HG03575 (cell line): ENCODE measurements around the gene FBLN1.

ENCODE experiments used
- ATAC-seq: cut with Tn5 transposase; IDR thresholded peaks from one replicate; pipeline ENCODE4 v1.9.1; 2021; ENCODE audit not compliant: unreplicated experiment, insufficient number of reproducible peaks, low FRiP score; ENCODE audit errors: extremely low read depth

FBLN1 gene

DNA sequence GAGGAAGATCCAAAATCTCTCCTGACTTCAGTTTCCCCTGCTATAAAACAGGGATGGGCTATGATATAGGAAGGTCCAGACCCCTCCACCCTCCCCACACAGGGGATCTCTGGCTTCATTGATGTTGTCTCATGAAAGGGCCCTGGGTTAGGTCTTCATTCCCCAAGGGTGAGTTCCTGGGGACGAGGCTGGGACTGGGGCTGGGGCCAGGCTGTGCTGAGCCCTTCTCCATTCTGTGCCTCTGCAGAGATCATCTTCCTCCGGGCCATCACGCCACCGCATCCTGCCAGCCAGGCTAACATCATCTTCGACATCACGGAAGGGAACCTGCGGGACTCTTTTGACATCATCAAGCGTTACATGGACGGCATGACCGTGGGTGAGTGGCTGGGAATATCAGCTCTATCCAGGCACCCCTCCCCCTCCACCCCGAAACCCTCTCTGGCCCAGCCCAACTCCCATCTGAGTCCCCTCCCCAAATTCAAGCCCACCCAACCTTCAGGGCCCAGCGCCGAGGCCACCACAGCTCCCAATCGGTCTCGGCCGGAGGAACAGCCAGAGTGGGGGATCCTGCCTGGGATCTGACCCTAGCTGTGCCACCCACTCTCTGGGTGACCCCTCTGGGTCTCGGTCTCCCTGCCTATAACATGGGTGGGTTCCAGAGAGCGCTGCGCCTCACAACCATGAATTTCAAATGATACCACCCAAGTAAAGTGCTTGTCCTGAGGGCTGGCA, 74.2 kb downstream of the FBLN1 start:
- no peak for ATAC-seq

DNA sequence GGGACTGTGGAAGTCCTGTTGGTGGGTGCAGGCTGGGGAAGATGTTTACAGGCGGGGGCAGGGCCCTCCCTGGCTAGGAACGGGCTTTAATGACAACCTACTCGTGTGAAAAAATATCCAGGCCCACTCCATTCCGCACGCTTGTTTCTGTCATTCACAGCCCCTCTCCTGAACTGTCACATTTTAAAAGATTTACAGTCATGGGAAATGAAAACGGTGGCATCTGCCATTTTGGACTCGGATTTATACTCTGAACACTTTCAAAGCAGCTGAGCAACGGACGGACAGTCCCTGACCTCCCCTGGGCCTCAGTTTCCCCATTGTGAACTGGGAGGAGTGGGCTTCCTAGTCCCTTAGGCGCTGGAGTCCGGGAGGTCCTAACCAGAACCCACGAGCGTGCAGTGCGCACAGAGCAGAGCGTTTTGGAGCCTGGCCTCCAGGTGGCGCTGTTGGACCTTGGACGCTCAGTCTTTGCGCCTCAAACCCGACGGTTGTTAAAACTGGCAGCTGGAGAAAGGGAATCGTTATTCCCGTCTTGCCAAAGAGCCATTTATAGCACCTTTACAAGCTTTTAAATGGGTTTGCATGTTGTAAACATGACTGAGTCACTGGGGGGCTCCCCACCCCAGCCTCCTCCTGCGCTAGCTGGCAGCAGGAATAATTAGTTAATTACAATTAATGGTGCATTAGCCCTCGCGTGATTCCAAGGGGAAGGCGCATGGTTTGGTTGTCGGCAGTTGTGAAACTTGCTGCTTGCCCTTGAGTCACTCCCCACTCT, 75.3 kb downstream of the FBLN1 start:
- ATAC-seq, result no peak

DNA sequence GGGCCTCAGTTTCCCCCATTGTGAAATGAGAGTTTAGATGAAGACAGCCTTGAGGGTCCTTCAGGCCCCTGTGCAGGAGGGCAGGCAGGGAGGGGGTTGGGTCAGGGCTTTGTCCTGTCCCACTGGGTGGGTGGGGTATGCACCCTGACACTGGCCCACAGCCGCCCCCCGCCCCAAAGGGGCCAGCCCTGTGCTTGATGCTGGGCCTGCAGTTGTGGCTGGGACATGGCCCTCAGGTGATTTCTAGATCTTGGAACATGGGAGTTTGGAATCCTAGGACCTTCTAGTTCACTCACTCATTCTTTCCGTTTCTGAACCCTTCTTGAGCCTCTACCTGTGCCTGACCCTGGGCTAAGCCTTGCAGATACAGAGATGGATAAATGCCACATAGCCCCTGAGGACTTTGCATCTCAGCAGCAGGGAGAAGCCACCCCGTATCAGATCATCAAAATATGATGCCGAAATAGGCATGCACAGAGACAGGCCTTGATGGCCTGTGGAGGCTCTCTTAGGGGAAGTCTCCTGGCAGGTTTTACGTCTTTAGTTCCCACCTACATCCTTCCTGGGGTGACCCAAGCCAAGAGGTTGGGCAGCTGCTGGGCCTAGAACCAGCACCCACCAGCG, 76.0 kb downstream of the FBLN1 start:
- ATAC-seq, result no peak

DNA sequence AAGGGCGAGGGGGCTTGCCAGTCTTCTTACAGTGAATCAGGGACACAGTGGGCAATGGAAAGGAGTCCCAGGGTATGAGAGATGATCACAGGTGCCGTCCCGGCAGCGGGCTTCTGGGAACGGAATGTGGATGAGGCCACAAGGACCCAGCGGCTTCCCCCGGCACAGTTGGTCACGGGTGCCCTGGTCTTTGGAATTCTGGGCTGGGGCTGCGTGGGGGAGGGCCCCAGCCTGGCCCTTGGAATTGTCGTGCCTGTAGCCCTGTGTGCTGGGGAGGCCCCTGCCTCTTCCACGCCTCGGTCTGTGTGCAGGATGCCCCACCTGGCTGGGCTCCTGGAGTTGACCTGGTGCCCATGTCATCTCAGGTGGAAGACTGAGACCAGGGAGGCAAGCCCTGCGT, 76.6 kb downstream of the FBLN1 start:
- no peak for ATAC-seq

DNA sequence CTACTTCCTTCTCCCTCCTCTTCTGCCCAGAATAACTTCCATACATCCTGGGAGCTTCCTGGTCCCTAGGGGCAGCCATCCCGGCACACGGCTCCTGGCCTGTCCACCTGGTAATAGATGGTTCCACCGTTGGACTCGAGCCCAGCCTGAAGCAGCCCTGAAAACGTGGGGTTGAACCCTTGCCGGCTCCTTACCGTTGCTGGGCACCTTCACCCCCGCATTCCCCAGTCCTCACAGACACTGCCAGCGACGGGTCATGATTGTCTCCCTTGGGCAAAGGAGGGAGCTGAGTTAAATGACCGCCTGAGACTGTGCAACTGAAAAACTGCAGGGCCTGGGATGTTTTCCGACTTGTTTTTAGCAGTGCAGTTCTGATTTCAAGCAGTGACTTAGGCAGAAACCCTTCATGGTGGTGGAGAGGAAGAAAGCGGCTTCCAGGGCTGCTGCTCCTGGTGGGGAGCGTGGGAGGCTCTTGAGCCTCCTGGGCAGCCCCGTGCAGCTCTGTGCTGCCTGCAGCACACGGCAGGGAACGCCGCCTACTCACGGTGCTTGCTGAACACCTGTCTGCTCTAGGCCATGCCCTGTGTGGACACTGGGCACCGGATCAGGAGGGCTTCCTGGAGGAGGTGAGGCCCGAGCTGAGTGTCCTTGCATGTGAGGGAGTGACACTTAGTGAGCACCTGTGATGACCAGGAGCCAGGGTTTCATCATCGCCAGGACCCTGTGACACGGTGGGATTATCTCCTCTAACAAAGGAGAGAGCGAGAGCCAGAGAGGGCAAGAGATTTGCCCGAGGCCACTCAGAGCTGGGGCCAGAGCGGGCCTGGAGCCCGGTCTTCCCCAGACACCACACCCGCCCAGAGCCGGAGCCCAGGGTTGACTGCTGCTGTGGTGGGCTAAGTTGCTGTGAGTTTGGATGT, 77.4 kb downstream of the FBLN1 start:
- no peak for ATAC-seq

DNA sequence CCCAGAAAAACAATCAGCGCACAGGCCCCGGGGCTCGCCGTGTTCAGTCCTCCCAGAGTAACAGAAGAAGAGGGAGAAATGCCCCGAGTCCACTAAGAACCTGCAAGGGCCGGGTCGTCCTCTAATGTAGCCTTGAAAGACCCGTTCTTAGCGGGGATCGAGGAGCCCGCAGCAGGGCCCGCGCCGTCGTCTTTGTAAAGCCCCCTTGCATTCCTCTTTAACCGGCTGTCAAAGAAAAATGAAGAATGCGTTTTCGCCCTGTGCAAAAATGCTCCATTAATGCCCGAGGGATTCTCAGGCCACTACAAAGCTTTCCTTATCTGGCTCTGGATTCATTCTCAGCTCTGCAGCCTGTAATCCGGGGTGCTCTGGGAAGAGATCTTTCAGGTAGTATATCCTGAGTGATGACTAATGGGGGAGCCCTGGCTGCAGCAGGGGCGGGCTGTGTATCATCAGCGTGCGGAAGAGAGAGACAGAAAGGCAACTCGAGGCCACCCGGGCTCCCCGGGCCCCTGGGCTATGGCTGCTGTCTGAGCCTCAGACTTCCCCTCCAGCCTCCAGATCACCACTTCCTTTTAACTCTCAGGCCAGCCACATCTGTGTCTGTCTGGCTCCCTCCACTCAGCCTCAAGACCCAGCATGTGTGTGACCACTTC, 78.2 kb downstream of the FBLN1 start:
- no peak for ATAC-seq

DNA sequence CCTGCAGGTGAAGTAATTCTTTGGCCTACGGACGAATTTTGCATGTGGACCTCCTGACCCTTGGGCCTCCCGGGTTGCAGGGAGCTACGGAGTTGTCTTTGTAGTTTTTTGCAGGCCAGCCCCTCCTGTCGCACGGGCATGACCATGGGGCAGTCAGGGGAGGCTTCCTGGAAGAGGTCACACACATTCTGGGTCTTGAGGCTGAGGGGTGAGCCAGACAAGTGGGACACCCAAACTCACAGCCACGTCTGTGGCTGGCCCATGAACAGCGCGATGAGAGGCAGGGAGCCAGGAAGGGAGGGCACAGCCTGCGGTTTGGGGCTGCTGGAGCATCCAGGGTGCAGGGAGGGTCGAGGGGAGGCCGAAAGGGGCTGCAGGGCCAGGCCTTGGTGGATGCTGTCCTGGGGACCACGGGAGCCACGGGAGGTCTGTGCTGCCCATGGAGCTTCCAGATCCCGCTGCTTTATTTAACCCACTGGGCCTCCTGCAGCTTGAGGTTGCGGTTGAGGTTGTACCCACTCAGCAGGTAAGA, 78.9 kb downstream of the FBLN1 start:
- ATAC-seq, result no peak

DNA sequence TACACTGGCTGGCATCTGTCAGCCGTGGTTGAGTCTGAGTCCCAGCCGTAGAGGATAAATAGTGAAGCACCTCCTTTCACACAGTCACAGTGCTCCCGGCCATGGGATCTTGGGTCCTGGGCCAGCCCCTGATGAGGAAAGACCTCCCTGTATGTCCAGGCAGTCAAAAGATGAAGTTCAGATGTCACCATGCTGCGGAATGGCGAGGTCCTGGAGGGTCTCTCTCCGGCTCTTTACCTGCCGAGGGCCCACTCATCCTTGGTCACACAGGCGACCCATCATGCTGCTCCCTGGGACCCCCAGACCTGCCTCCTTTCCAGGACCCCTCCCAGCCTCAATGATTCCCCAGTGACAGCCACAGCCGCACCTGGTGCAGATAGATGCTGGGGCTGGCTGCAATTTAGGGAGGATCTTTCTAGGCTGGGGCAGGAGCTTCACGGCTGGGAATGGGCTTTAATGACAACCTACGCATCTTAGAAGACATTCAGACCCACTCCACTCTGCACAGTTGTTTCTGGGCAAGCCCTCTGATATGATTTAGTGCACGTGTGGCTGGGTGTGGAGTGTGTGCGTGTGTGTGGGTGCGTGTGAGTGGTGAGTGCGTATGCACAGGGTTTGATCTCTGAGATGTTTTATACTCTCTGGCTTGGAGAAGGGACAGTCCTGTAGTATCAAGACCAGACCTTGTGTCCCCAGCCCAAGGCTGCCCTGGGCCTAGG, 79.7 kb downstream of the FBLN1 start:
- ATAC-seq, result no peak

DNA sequence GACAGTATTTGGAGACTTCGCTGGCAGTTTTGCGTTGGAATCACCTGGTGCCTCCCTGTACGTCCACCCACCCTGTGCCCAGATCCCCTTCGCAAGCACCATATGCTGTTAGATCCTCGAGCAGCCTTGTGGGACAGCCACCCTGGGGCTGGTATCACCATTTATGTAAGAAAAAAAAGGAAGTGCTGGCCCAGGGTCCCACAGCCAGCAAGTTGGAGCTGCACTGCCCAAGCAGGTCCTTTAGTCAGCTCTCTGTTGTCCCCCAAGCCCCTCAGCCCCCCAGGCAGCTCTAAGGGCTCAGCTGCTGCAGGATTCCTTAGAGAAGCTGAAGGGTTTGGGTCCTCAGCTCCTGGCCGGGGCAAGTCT, 80.3 kb downstream of the FBLN1 start:
- ATAC-seq, result no peak

DNA sequence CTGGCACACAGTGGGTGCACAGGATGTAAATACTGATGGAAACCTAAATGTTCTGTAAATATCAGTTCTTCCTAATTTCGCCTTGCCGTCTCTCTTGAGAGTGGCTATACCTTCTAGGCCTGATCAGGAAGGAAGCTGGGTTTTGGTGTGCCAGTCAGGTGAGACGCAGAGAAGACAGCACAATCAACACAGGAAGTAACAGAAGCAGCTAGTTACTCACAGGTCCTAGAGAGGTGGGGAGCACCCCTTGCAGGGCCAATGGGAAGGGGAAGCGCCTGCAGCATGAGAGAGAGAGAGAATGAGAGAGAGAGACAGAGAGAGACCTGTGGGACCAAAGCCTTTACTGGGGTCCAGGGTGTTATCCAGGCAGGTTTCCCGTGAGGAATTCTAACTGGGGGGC, 80.8 kb downstream of the FBLN1 start:
- ATAC-seq, result no peak

DNA sequence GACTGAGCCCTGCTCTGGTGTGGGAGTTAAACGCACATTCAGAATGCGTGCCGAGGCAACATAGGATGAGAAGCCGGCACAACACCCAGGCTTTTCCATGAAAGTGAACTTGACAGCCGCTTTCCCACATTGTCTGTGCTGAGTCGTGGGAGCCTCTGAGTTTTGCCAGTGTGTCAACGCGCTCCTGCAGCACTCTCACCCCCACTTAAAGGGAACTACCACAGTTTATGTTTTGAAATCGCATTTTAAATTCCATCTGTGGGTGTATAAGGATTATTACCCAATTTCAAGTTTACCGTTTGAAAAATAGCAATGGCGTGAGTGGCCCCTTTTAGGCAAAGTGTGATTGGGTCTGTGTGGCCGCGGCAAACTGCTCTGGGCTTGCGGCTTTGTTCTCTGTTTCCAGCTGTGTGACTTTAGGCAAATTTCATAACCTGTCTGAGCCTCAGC, 81.5 kb downstream of the FBLN1 start:
- no peak for ATAC-seq

DNA sequence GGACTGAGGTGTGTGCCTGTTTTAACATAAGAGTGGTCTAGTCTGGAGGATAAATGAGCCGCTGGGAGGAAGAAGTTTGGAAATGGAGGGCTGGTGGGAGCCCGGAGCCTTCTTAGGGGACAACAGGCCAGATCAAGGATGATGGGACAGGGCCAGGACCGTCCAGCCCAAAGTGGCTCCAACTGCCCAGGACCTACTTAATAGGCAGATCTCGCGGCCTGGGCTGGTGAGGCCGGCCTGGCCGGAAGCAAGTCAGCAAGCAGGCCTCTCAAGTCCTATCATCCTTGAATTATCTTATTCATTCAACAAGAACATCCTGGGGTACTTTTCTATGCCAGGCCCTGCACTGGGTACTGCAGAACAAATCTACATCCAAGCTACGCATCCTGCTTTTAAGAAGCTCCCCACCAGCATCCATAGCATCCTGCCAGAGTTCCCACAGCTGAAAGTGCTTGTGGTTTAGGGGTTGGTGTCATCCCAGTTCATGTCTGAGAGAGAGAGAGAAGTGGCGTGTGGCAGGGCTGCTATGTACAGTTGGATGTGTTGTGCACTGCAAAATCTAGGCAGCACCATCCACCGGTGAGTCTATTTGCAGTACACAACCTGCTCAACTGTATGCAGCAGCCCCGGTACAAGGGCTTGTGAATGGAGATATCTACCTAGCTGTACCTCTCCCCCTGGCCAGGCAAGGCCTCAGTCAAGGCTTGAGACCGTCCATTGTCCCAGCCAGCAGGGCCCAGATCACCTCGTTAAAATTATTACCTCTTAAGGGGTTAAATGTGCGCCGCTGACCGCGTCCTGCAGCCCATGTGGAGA, 82.1 kb downstream of the FBLN1 start:
- ATAC-seq, result no peak

DNA sequence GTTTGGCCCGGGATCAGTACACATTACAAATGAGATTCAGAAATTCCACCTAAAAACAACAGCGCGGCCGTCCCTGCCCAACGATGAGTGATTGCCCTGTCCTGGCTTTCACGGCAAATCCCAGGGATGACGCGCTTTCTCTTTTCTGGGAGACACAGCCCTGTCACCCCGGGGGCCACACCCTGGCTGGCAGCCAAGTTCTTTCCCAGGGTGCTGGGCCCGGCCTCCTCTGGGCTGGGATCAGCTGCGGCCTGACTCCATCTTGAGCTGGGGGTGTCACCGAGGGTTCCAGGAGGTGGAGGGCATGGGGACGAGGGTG, 82.7 kb downstream of the FBLN1 start:
- ATAC-seq, result no peak

DNA sequence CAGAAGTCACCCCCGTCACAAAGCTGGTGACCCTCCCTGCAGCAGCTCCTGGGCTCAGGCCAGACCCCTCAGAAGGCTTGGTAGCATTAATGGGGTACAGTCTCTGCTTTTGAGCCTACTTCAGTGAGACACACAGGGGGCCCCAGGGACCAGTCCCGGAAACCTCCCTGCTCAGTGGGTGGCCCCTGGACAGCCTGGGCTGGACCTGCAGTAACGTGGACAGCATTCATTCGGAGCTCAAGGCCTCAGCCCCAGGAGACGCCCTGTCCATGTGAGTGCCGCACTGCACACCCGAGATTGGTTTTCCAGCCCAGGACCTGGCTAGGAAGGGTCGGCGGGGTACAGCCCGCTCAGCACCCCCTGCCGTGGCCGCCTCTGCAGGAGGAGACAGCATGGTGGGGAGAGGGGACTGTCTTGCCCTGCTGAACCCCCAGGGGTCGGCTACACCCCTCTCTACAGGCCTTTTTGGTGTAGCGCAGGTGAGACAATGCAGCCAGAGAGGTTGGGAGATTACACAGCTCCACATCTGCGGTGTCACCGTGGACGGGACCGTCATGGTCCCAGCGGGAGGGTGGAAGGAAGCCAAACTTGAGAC, 83.4 kb downstream of the FBLN1 start:
- no peak for ATAC-seq

DNA sequence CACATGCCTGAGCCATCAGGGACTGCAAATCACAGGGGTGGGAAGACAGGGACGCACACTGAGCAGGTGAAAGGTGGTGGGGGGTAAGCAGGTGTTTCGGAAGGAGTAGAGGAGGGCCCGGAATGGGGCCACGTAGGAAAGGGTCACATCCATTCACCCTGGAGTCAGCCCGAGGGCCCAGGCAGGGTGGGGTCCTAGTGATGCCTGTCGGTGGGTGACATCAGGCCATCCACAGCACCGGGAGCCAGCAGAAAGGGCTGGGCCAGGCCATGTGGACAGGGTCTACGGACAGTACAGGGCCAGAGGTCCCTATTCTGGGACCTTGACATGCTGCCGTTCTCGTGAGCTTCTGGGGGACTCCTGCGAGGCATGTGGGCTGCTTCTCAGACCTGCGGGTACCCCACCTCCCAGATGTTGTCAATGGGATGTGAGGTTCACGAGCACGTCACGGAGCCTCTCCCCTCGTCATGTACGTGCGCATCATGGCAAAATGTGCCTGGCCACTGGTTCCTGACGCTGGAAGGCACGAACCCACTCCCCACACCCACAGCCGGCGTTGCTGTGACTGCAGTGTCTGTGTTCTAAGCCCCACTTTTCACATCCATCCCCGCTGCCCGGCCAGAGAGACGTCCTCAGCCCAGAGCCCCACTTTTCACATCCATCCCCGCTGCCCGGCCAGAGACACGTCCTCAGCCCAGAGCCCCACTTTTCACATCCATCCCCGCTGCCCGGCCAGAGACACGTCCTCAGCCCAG, 84.1 kb downstream of the FBLN1 start:
- ATAC-seq, result no peak
